Fibroblast of lung (primary cell): ENCODE data around the gene QRICH2.

Source experiments
- CTCF ChIP-seq, 2 donors: IDR thresholded peaks in 1 of 2; conservative IDR thresholded peaks in 1 of 2; 1 replicate in 1 of 2; 2 replicates in 1 of 2; pipeline ENCODE4 v1.5.1; 2011 to 2012; ENCODE audit warnings: low read length in 2 of 2, control low read depth in 1 of 2, inconsistent platforms in 1 of 2, low read depth in 1 of 2, mild to moderate bottlenecking in 1 of 2
- EZH2 ChIP-seq: IDR thresholded peaks from 2 replicates; pipeline ENCODE4 v1.5.1; 2012; ENCODE audit warnings: low read length, control low read depth, mild to moderate bottlenecking; ENCODE audit errors: missing control alignments

- TF ChIP-seq CTCF (conservative IDR thresholded peaks at IDR 0.05 in 1 of 2, IDR thresholded peaks at IDR 0.05 in 1 of 2; ENCODE audit: low read depth in 1 of 2, low read length in 2 of 2) (no peak), EZH2 (no peak)
Observed at GRCh38 chr17:76251478-76252039, 56.5 kb downstream of the QRICH2 start.
